Measurements from ENCODE around the gene MEP1A.
"Not testable (repeated sequence)": the region's sequence is repeated elsewhere in the genome, so short reads cannot be mapped to it uniquely, and the experiment has no call there.

Gene MEP1A

DNA sequence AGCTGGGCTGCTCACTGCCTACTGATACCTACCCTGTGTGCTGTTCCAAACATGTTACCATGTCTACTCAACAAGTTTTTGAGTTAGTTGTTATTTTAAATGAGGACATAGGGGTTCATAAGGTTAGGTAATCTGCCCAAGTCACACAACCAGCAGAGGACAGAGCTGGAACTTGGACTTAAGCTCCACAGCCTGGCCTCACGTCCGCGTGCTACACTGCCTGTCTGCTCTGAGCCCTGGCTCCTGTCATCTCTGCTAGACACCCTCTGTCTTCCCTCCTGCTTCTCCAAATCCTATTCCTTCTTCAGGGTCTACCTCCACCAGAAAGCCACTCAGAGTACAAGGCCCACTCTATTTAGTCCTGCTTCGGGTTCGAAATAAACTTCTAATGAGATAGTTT, 28.2 kb upstream of the MEP1A start:
- TF ChIP-seq, protein P1, sequence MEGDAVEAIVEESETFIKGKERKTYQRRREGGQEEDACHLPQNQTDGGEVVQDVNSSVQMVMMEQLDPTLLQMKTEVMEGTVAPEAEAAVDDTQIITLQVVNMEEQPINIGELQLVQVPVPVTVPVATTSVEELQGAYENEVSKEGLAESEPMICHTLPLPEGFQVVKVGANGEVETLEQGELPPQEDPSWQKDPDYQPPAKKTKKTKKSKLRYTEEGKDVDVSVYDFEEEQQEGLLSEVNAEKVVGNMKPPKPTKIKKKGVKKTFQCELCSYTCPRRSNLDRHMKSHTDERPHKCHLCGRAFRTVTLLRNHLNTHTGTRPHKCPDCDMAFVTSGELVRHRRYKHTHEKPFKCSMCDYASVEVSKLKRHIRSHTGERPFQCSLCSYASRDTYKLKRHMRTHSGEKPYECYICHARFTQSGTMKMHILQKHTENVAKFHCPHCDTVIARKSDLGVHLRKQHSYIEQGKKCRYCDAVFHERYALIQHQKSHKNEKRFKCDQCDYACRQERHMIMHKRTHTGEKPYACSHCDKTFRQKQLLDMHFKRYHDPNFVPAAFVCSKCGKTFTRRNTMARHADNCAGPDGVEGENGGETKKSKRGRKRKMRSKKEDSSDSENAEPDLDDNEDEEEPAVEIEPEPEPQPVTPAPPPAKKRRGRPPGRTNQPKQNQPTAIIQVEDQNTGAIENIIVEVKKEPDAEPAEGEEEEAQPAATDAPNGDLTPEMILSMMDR (IDR thresholded peaks at IDR 0.05; ENCODE audit: poor library complexity, severe bottlenecking), result no peak
- H3K36me3 ChIP-seq (ENCODE audit: low read depth), result no peaks in the 10 kb centered on the region
- no peak overlapping the region for H3K27ac ChIP-seq (ENCODE audit: poor library complexity, severe bottlenecking)
- no peak overlapping the region for H3K4me3 ChIP-seq (ENCODE audit: severe bottlenecking)
- peaks cover 3% of the 10 kb centered on the region for H3K27me3 ChIP-seq (ENCODE audit: insufficient read depth, poor library complexity, severe bottlenecking)
- ATAC-seq (ENCODE audit: low read depth), result no peak
- DNase-seq (ENCODE audit: low spot score), result no peak
- no peaks in the 10 kb centered on the region for H3K4me1 ChIP-seq (ENCODE audit: insufficient read depth, poor library complexity, severe bottlenecking)
- H3K9me3 ChIP-seq (ENCODE audit: severe bottlenecking), result no peaks in the 10 kb centered on the region

DNA sequence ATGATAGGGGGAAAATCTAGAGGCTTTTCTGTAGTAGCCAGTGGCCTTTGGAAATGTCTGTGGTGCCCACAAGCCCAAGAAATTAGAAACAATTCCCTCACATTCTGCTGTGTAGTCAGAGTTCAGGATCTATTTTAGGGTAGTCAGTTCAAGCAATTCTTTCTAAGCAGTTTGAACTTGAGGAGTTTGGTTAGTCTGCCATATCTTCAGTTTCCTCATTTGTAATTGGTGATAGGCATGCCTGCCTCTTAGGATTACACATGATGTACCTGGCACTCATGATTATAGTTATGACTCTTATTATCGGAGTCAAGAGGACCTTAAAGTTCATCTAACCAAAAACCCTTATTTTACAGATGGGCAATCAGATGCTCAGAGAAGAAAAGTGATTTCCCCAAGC, 21.2 kb upstream of the MEP1A start:
- H3K27me3 ChIP-seq (ENCODE audit: insufficient read depth, poor library complexity, severe bottlenecking), result no peaks in the 10 kb centered on the region
- no peaks in the 10 kb centered on the region for H3K36me3 ChIP-seq (ENCODE audit: low read depth)
- H3K4me1 ChIP-seq (ENCODE audit: insufficient read depth, poor library complexity, severe bottlenecking), result no peaks in the 10 kb centered on the region
- ATAC-seq (ENCODE audit: low read depth) (no peak), DNase-seq (ENCODE audit: low spot score) (no peak)
- TF ChIP-seq, protein P1 (IDR thresholded peaks at IDR 0.05; ENCODE audit: poor library complexity, severe bottlenecking), result no peak
- H3K27ac ChIP-seq (ENCODE audit: poor library complexity, severe bottlenecking), result no peak overlapping the region
- no peaks in the 10 kb centered on the region for H3K9me3 ChIP-seq (ENCODE audit: severe bottlenecking)
- no peak overlapping the region for H3K4me3 ChIP-seq (ENCODE audit: severe bottlenecking)

DNA sequence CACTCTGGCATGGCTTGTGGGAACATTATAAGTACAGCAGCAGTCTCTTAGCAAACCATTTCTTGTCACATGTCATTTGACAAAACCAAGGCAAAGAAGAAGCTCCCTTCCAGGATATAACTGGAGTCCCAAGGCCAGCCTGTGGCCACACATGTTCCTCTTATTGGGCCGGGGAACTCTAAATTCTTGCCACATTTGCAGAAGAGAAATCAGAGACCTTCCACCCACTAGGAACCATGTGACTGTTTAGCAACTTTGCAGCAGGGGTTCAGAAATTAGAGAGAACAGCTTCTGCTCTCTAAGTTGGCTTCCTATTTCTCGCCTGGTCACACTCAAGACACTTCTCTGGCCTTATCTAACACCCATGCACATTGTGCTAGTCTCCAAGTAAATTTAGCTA, 20.4 kb upstream of the MEP1A start:
- TF ChIP-seq, protein P1 (IDR thresholded peaks at IDR 0.05; ENCODE audit: poor library complexity, severe bottlenecking), result no peak
- Histone ChIP-seq H3K27ac (ENCODE audit: poor library complexity, severe bottlenecking) (no peak overlapping the region), H3K9me3 (ENCODE audit: severe bottlenecking) (no peaks in the 10 kb centered on the region), H3K27me3 (ENCODE audit: insufficient read depth, poor library complexity, severe bottlenecking) (no peaks in the 10 kb centered on the region), H3K4me3 (ENCODE audit: severe bottlenecking) (no peak overlapping the region), H3K36me3 (ENCODE audit: low read depth) (no peaks in the 10 kb centered on the region), H3K4me1 (ENCODE audit: insufficient read depth, poor library complexity, severe bottlenecking) (no peaks in the 10 kb centered on the region)
- DNase-seq (ENCODE audit: low spot score) (no peak), ATAC-seq (ENCODE audit: low read depth) (no peak)

DNA sequence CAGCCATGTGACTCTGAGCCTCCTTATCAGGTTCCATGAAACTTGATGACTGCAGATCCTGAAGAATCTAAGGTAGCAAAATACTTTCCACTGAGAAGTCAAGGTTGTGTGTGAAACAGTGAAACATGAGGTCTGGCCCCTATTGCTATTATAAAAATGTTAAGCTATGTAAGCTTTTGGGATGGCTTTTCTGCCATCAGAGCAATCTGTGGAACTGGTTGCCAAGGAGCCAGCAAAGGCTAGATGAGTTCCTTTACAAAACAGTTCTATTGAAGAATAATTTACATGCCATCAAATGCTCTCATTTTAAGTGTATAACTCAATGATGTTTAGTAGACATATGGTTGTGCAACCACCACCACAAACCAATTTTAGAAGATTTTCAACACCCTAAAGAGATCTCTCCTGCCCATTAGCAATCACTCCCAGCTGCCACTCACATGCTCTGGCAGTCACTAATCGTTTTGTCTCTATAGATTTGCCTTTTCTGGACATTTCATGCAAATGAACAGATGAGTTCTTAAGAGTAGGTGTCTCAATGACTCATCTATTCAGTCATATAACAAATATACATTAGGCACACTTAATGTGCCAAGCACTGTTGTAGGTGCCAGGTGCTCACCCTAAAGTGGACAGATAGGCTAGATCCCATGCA, 19.9 kb upstream of the MEP1A start:
- no peak overlapping the region for H3K4me3 ChIP-seq (ENCODE audit: severe bottlenecking)
- H3K27ac ChIP-seq (ENCODE audit: poor library complexity, severe bottlenecking), result no peak overlapping the region
- no peaks in the 10 kb centered on the region for H3K36me3 ChIP-seq (ENCODE audit: low read depth)
- no peak for DNase-seq (ENCODE audit: low spot score)
- H3K27me3 ChIP-seq (ENCODE audit: insufficient read depth, poor library complexity, severe bottlenecking), result no peaks in the 10 kb centered on the region
- no peaks in the 10 kb centered on the region for H3K4me1 ChIP-seq (ENCODE audit: insufficient read depth, poor library complexity, severe bottlenecking)
- TF ChIP-seq, protein P1 (IDR thresholded peaks at IDR 0.05; ENCODE audit: poor library complexity, severe bottlenecking), result no peak
- H3K9me3 ChIP-seq (ENCODE audit: severe bottlenecking), result no peaks in the 10 kb centered on the region
- no peak for ATAC-seq (ENCODE audit: low read depth)

DNA sequence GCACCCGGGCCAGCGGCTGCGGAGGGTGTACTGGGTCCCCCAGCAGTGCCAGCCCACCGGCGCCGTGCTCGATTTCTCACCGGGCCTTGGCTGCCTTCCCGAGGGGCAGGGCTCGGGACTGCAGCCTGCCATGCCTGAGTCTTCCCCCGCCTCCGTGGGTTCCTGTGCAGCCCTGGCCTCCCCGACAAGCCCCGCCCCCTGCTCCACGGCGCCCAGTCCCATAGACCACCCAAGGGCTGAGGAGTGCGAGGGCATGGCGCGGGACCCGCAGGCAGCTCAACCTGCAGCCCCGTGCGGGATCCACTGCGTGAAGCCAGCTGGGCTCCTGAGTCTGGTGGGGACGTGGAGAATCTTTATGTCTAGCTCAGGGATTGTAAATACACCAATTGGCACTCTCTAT, 18.5 kb upstream of the MEP1A start:
- not testable (repeated sequence) for DNase-seq (ENCODE audit: low spot score); H3K27ac ChIP-seq (ENCODE audit: poor library complexity, severe bottlenecking); H3K9me3 ChIP-seq (ENCODE audit: severe bottlenecking); H3K4me3 ChIP-seq (ENCODE audit: severe bottlenecking); H3K27me3 ChIP-seq (ENCODE audit: insufficient read depth, poor library complexity, severe bottlenecking); ATAC-seq (ENCODE audit: low read depth); H3K36me3 ChIP-seq (ENCODE audit: low read depth); H3K4me1 ChIP-seq (ENCODE audit: insufficient read depth, poor library complexity, severe bottlenecking)
